HG03432 (cell line): ENCODE results near the gene CLCN1.
"Not testable (repeated sequence)": the region's sequence is repeated elsewhere in the genome, so short reads cannot be mapped to it uniquely, and the experiment has no call there.

ENCODE experiments used
- ATAC-seq: cut with Tn5 transposase; IDR thresholded peaks from one replicate; pipeline ENCODE4 v1.9.1; 2021; ENCODE audit warnings: mild to moderate bottlenecking, moderate library complexity; ENCODE audit not compliant: unreplicated experiment

The CLCN1 gene

GRCh38 chr7:143315776-143316175, at the start of gene CLCN1:
CLCN1 (plus strand) TSS chr7:143316111; CDS start chr7:143316213, 102 bp downstream.
- no peak for ATAC-seq

- ATAC-seq: no peak
Observed at GRCh38 chr7:143269251-143269650, 46.7 kb upstream of the CLCN1 start.

GRCh38 chr7:143271240-143271639, 44.7 kb upstream of the CLCN1 start:
- no peak for ATAC-seq

GRCh38 chr7:143272871-143273270, 43.0 kb upstream of the CLCN1 start:
- ATAC-seq: no peak

GRCh38 chr7:143279186-143280098, 36.5 kb upstream of the CLCN1 start:
- no peak for ATAC-seq

- ATAC-seq: no peak
Observed at GRCh38 chr7:143280160-143280559, 35.8 kb upstream of the CLCN1 start.

GRCh38 chr7:143280566-143280965, 35.3 kb upstream of the CLCN1 start:
- no peak for ATAC-seq

- no peak for ATAC-seq
Observed at GRCh38 chr7:143281529-143281928, 34.4 kb upstream of the CLCN1 start.

GRCh38 chr7:143282124-143282523, 33.8 kb upstream of the CLCN1 start:
- no peak for ATAC-seq

GRCh38 chr7:143283381-143283780, 32.5 kb upstream of the CLCN1 start:
- no peak for ATAC-seq

- ATAC-seq: no peak
Observed at GRCh38 chr7:143284591-143285469, 31.1 kb upstream of the CLCN1 start, which contains the start of gene TMEM139. TMEM139 (plus strand) TSS chr7:143284958; CDS start chr7:143285958, 1,000 bp downstream.

GRCh38 chr7:143285470-143285778, 30.5 kb upstream of the CLCN1 start:
- no peak for ATAC-seq

GRCh38 chr7:143285806-143286521, 29.9 kb upstream of the CLCN1 start:
- no peak for ATAC-seq

GRCh38 chr7:143286522-143286890, 29.4 kb upstream of the CLCN1 start:
- ATAC-seq: no peak

- ATAC-seq: no peak
Observed at GRCh38 chr7:143287339-143287934, 28.5 kb upstream of the CLCN1 start.

- peak; percentile 93 for ATAC-seq
Observed at GRCh38 chr7:143287935-143288826, 27.7 kb upstream of the CLCN1 start, which contains the start of gene CASP2. CASP2 (plus strand) TSS chr7:143288351; CDS start chr7:143288456, 105 bp downstream.

- ATAC-seq: no peak
Observed at GRCh38 chr7:143288836-143289235, 27.1 kb upstream of the CLCN1 start.

GRCh38 chr7:143289421-143289820, 26.5 kb upstream of the CLCN1 start:
- ATAC-seq: no peak

- not testable (repeated sequence) for ATAC-seq
Observed at GRCh38 chr7:143289888-143290287, 26.0 kb upstream of the CLCN1 start.

- ATAC-seq: no peak
Observed at GRCh38 chr7:143290293-143290692, 25.6 kb upstream of the CLCN1 start.
